Activated effector memory CD4-positive, alpha-beta T cell treated with Interleukin-2 at 50 U/mL for 16 hours (primary cell): ENCODE results near the gene ZNF750.

Experiments
- DNase-seq: peaks from one replicate; pipeline ENCODE4 v3.0.0-alpha.2; 2020

The ZNF750 gene

GRCh38 chr17:82810644-82811430 lies 29.0 kb downstream of the ZNF750 start:
- DNase-seq, result no peak

GRCh38 chr17:82808921-82809905 lies 30.6 kb downstream of the ZNF750 start:
- DNase-seq, result no peak

GRCh38 chr17:82808006-82808405 lies 31.8 kb downstream of the ZNF750 start:
- DNase-seq, result no peak

DNA sequence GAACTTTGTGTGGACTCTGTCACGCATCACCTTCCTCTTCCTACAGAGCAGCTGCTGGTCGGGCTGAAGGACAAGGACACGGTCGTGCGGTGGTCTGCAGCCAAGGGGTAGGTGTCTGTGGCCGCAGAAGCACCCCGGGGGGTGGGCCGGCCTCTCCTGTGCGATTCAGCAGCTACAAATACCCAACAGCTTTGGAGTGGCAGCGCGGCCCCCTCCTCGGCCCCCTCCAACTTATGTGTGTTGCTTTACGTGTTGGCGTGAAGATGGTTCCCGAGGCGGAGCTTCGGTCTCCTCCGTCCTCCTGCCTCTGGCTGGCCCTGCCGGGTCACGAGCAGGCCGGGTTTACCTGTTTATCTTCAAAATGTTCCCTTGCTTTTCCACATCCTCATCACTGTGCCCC lies 32.3 kb downstream of the ZNF750 start:
- DNase-seq, result no peak

DNA sequence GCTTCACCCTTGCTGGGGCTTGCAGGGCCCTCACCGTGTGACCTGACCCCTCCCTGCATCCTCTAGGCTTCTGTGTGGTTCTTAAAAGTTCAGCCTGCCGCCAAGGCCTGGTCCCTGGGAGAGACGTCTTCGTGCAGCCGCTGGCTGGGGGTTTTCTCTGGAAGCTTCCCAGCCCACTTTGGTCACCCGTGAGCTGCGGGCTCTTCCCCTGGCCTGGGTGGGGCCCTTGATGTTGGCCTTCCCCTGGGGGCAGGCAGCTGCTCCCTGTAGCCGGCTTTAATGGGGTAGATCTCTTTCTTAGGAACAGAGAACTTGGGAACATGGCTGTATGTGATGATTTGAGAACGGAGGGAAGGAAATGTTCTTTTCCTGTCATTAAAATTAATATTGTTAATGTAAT lies 32.7 kb downstream of the ZNF750 start:
- no peak for DNase-seq

- DNase-seq, result no peak
Measured at GRCh38 chr17:82806645-82807044, 33.2 kb downstream of the ZNF750 start.

DNA sequence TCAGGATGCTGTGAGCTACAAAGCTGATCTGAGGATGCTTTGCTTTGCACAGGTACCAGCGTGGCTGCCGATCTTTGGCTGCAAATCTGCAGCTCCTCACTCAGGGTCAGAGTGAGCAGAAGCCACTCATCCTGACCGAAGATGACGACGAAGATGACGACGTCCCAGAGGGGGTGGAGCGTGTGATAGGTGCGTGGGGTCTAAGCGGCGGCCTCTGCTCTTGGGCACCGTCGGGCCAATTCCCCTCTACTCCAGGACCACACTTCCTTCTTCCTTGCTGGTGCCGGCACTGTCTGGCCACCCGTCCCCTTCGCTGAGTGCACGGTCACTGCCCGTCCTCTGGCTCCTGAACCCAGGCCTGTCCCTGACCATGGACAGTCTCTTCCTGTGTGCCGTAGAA lies 34.0 kb downstream of the ZNF750 start:
- DNase-seq, result no peak

- no peak for DNase-seq
Measured at GRCh38 chr17:82805254-82805653, 34.6 kb downstream of the ZNF750 start.

- no peak for DNase-seq
Measured at GRCh38 chr17:82804442-82805191, 35.2 kb downstream of the ZNF750 start.

DNA sequence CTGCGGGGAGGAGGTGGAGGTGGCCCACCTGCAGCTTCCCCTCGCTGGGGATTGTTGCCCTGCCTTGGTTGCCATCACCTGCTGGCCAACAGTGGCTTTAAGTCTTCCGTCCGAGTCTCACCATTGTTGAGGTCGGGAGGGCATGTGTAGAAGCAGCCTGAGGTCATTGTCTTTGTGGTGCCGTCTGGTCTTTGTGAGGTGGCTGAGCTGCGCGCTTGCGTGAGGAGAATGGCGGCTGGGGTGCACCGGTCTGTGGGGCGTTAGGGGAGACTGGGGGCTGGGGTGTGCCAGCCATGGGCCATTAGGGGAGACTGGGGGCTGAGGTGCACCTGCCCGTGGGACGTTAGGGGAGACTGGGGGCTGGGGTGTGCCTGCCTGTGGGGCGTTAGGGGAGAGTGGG lies 36.2 kb downstream of the ZNF750 start:
- no peak for DNase-seq

- DNase-seq, result no peak
Measured at GRCh38 chr17:82803185-82803584, 36.6 kb downstream of the ZNF750 start.

DNA sequence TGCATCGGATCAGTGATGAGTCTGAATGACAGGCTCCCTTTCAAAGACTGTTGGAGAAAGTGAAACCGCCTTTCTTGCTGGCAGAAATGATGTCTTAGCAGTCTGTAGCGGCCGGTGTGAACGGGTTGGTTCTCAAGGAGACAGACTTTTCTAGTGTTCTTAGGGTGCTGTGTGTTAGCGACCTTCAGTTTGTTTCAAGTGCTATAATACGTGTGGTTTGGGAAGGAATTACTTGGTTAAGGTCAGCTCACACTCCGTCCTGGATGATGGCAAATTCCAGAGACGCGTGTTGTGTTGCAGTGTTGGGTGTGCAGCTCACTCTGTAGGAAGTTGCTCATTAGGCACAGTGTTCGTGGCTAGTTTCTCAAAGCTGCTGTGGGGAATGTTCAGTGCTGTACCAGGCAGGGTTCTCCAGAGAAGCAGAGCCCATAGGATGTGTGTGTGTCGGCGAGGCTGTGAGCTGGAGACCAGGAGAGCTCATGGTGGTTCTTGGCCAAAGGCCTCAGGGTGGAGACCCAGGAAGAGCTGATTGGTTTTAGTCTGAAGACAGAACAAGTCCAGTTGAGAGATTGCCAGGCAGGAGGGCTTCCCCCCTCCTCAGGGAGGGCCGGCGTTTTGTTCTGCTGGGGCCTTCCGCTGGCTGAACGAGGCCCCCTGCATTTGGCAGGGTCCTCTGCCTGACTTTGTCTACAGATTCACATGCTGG lies 37.6 kb downstream of the ZNF750 start:
- no peak for DNase-seq

DNA sequence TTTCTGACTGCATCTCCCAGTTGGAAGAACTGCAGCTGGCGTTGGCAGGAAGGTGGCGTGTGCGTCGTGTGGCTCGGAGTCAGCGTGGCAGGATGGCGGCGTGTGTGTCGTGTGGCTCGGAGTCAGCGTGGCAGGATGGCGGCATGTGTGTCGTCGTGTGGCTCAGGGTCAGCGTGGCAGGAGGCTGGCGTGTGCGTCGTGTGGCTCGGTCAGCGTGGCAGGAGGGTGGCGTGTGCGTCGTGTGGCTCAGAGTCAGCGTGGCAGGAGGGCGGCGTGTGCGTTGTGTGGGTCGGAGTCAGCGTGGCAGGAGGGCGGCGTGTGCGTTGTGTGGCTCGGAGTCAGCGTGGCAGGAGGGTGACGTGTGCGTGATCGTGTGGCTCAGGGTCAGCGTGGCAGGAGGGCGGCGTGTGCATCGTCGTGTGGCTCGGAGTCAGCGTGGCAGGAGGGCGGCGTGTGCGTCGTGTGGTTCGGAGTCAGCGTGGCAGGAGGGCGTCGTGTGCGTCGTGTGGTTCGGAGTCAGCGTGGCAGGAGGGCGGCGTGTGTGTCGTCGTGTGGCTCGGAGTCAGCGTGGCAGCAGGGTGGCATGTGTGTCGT lies 38.3 kb downstream of the ZNF750 start:
- DNase-seq, result no peak

DNA sequence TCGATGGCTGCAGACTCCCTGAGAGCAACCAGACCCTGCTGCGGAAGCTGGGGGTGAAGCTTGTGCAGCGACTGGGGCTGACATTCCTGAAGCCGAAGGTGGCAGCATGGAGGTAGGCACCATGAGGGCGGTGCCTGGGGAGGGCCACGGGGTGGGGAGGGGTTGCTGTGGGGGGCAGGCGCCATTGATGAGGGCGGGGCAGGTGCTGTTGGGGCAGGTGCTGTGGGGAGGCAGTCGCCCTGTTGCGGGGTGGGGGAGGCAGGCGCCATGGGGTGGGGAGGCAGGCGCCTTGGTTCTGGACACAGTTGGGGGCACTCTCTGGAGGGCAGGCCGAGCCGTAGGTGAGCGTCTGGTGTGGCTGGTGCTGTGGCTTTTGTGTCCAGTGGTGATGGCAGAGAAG lies 38.9 kb downstream of the ZNF750 start:
- DNase-seq, result no peak

DNA sequence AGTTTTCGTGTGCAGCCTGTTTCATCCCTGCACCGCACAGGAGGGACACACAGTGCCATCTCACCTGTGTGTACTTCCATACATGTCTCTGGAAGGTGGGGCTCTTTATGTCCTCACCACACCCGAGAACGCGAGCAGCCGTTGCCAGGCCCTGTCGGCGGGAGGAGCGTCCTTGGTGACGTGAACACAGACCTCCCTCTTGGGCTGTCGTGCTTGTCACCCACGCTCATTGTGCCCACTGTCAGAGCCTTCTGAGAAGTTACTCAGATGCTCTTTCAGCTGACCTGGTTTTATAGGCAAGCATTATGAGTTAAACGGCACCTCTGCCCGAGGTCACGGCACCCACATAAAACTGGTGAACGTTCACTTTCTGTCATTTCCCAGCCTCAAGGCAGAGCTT lies 40.2 kb downstream of the ZNF750 start:
- no peak for DNase-seq

DNA sequence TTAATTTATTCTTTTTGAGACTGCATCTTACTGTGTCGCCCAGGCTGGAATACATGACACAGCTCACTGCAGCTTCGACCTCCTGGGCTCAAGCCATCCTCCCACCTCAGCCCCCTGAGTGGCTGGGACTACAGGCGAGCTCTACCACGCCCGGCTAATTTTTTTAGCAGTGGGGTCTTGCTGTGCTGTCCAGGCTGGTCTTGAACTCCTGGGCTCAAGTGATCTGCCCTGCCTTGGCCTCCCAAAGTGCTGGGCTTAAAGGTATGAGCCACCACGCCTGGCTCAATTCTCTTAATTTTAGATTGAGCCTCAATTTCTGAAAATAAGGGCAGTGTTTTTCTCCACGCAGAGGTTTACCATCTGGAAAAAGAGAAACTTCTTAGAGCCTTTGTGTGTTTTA lies 41.1 kb downstream of the ZNF750 start:
- DNase-seq, result no peak

DNA sequence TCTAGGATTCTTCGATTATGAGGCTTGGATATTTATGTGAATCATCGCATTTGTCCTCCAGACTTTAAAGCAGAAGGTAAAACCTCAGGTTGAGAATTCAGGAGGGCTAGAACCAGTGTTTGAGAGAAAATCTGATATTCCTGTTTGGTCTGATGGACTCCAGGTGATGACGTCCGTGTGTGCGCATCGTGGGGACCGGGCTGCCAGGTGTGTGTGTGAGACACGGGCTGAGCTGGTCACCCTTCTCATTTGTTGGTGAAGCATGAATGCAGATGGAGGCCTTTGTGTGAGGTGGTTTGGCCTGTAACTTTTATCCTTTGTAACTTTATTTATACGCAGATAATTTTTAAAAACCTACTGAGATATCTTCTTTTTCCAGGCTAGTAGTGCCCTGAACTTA lies 42.8 kb downstream of the ZNF750 start:
- no peak for DNase-seq

- DNase-seq, result no peak
Measured at GRCh38 chr17:82795615-82796014, 44.2 kb downstream of the ZNF750 start.

DNA sequence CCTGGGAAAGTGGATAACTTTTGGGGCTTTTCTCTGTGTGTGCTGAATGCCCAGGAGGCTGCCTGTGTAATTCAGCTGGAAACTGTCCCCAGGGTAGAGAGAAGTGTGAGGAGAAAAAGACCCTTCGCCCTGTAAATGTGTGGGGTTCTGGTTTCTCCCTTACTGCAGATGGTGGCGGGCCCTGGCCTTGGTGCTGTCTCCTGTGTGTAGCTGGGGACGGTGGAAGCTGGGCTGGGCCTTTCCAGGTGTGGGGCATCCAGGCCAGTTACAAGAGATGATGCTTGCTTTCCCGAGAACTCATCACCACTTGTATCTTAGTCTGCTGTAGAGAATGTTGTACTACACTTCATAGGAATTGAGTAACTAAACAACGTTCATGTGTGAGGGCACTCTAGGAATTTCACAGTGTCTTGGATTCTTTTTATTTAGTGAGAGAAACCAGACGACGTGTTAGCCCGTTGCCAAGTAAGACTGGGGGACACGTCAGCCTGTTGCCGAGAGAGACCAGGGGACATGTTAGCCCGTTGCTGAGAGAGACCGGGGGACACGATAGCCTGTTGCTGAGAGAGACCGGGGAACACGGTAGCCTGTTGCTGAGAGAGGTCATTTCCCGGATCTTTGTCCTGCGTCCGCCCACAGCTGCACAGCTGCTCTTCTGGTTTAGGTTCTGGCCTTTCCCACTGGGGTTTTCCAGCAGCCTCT lies 44.9 kb downstream of the ZNF750 start:
- DNase-seq, result no peak

DNA sequence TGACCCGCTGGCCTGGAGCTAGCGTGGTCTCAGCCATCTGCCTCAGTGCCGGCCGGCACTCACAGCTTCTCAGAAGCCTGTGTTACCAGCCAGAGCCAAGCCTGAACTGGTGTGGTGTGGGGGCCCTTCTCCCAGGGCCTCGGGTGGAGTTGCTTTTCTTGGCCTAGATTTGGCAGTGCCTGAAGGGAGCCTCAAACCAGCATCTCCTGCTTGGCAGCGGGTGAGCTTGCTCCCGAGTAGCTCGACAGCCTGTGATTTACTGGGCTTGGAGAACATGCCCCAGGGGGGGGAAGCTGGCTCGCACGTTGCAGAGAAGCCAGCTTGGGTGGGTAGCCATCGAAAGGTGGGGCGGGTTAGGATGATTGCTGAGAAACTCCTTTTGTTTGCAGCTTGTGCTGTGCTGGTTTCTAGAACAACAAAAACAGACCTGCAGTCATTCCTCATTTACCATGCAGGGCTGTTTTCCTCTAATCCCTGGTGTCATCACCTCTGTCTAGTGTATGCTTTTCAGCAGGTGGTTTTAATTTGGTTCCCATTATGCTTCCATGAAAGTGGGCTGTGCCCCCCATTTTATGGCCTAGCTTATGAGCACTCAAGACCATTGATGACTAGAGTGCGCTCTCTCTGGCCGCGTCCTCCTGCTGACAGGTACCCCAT lies 45.7 kb downstream of the ZNF750 start:
- no peak for DNase-seq

DNA sequence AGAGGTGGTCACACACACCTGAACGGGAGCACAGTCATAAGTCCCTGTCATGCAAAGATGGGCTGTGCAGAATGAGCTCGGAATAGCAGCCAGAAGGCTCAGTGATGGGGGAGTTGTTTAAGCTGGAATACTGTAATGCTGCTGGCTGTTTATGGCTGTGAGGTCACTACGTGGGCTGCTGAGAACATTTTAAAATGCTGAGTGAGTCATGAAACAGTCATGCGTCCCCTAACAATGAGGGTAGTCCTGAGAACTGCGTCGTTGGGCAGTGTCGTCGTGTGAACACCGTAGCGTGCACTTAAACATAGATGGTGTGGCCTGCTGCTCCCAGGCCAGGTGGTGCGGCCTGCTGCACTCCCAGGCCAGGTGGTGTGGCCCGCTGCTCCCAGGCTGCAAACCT lies 48.3 kb downstream of the ZNF750 start:
- DNase-seq, result no peak
